Loucy (cell line): Measurements from ENCODE around the gene SH3PXD2A.

Source experiments
- EZH2phosphoT487 ChIP-seq: fragments of 200-600 bp; IDR thresholded peaks from 2 replicates; pipeline ENCODE4 v1.6.1; 2018; ENCODE audit warnings: antibody characterized with exemption, mild to moderate bottlenecking, moderate library complexity, borderline replicate concordance
- TF ChIP-seq, protein P1 (sequence below): fragments of 200-600 bp; sonication (generic); conservative IDR thresholded peaks from 2 replicates; pipeline ENCODE4 v1.5.1; 2014; ENCODE audit warnings: mild to moderate bottlenecking, antibody characterized with exemption, low read length

DNA sequence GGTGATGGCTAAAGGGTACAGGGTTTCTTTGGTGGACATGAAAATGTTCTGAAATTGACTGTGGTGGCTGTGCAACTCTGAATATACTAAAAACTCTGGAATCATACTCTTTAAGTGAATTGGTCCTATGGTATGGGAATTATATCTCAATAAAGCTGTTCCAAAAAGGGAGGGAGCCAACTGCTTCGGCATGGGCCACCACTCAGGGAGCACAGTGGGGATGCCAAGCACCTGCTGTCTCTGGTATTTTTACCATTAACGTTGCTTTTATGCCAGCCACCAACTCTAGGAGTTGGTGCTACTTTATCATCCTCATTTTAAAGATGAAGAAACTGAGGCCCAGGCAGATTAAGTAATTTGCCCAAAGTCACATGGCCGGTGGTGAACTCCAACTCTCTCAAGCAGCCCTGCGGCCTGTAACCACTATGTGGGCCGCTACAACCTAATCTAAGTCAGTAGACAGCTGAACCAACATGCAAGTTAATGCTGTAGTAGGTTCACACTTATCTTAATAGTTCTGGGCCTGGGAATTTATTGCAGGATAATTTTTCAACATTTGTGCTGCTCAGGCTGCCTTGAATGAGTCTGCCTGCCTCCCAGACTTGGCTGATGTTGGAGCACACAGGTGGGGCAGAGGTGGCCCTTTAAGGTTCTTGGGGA is 20.8 kb downstream of the SH3PXD2A start:
- TF ChIP-seq, protein P1, sequence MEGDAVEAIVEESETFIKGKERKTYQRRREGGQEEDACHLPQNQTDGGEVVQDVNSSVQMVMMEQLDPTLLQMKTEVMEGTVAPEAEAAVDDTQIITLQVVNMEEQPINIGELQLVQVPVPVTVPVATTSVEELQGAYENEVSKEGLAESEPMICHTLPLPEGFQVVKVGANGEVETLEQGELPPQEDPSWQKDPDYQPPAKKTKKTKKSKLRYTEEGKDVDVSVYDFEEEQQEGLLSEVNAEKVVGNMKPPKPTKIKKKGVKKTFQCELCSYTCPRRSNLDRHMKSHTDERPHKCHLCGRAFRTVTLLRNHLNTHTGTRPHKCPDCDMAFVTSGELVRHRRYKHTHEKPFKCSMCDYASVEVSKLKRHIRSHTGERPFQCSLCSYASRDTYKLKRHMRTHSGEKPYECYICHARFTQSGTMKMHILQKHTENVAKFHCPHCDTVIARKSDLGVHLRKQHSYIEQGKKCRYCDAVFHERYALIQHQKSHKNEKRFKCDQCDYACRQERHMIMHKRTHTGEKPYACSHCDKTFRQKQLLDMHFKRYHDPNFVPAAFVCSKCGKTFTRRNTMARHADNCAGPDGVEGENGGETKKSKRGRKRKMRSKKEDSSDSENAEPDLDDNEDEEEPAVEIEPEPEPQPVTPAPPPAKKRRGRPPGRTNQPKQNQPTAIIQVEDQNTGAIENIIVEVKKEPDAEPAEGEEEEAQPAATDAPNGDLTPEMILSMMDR = no peak
- no peak for TF ChIP-seq EZH2phosphoT487
